Measurements from ENCODE around the gene BANF1.

- no peak for TF ChIP-seq CTCF (IDR thresholded peaks at IDR 0.05; ENCODE audit: insufficient read depth, low read depth, low read length)
- no peak for TF ChIP-seq EZH2 (IDR thresholded peaks at IDR 0.05; ENCODE audit: insufficient read depth, low read length)
Observed at GRCh38 chr11:66051371-66051765, 49.1 kb downstream of the BANF1 start.

Data from astrocyte (in vitro differentiated cells and primary cell).